ENCODE measurements around the gene FRMD3. TPM values are rescaled to one million over a fixed set of nuclear protein-coding genes. Genes with fewer than 3 reads are reported as not detected.
A peak's percentile ranks its signal among the peaks of the same experiment; 100 is the strongest.

Gene FRMD3
- total RNA-seq, 4 donors from 2014 or later: 15.9 to 28.6 (median 20.7) TPM

DNA sequence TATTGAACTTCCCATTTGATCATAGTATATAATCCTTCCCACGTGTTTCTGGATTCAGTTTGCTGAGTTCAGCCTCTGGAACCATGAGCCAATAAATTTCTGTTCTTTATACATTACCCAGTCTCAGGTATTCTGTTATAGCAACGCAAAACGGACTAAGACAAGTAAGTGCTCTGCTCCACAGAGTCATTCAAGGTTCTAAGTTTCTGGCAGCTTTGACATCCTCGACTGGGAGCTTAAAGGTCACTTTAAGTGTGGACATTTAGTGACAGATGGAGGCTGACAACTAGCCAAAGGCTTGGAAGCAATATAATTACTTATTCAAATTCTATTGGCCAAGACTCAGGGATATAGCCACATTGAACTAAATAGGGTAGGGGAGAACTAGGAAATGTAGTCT, 297.5 kb downstream of the FRMD3 start:
- intact Hi-C loops (cut with DNase I): no loop called here
- no peaks in the 10 kb centered on the region for H3K9me3 ChIP-seq
- DNase-seq: no peak
- H3K4me3 ChIP-seq (replicated peaks in 1 of 3): no peak overlapping the region
- no peaks in the 10 kb centered on the region for H3K36me3 ChIP-seq
- 58 to 71% methylated on average over 4 of the region's 4 CpGs for WGBS, 2 donors
- no peak overlapping the region for H3K27ac ChIP-seq
- no peaks in the 10 kb centered on the region for H3K27me3 ChIP-seq
- no peak for TF ChIP-seq POLR2A (IDR thresholded peaks at IDR 0.05)
- TF ChIP-seq, protein P1, sequence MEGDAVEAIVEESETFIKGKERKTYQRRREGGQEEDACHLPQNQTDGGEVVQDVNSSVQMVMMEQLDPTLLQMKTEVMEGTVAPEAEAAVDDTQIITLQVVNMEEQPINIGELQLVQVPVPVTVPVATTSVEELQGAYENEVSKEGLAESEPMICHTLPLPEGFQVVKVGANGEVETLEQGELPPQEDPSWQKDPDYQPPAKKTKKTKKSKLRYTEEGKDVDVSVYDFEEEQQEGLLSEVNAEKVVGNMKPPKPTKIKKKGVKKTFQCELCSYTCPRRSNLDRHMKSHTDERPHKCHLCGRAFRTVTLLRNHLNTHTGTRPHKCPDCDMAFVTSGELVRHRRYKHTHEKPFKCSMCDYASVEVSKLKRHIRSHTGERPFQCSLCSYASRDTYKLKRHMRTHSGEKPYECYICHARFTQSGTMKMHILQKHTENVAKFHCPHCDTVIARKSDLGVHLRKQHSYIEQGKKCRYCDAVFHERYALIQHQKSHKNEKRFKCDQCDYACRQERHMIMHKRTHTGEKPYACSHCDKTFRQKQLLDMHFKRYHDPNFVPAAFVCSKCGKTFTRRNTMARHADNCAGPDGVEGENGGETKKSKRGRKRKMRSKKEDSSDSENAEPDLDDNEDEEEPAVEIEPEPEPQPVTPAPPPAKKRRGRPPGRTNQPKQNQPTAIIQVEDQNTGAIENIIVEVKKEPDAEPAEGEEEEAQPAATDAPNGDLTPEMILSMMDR (IDR thresholded peaks at IDR 0.05): no peak
- H3K4me1 ChIP-seq: peaks cover 21 to 23% of the 10 kb centered on the region in 2 donors

- Histone ChIP-seq H3K9me3 (no peaks in the 10 kb centered on the region), H3K4me3 (replicated peaks in 1 of 3) (no peak overlapping the region), H3K36me3 (no peaks in the 10 kb centered on the region), H3K27ac (peak overlapping the region in 1 of 3 donors; percentile 12), H3K27me3 (no peaks in the 10 kb centered on the region), H3K4me1 (peaks cover 21 to 23% of the 10 kb centered on the region in 2 donors)
- no peak for DNase-seq
- TF ChIP-seq, protein P1 (IDR thresholded peaks at IDR 0.05): no peak
- no peak for TF ChIP-seq POLR2A (IDR thresholded peaks at IDR 0.05)
- intact Hi-C loops (cut with DNase I): no loop called here
These were observed 298.5 kb downstream of the FRMD3 start for GRCh38 chr9:83239747-83240146.

DNA sequence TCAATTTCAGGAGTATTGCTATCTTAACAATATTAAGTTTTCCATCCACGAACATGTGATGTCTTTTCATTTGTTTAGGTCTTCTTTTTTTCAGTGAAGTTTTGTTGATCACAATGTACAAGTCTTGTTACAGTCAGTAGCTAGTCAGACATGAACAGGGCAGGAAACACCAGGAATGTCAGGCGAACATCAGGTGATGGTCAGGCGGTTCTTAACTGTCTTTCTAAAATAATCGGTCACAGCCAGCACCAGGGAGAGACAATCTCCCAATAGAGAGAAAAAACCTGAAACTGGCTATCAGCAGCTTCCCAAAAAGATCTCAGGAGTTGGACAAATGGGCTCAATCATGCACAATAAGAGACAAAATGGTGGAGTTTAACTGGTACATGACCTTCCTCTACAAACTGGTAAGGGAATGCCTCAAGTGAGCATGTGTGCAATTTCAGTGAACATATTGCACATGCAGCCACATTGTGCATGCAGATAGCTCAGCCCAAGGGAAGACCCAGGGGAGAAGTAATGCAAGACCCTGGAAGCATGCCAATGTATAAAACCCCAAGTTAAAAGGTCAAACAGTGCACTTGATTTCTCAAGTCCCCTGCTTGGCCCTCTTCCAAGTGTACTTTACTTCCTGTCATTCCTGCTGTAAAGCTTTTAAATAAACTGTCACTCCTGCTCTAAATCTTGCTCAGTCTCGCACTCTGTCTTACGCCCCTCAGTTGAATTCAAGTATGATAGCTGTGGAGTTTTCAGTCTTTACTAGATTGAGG, 299.1 kb downstream of the FRMD3 start:
- WGBS, 2 donors: 49 to 56% methylated on average over 6 of the region's 6 CpGs
- peak overlapping the region in 1 of 3 donors; percentile 12 for H3K27ac ChIP-seq
- TF ChIP-seq POLR2A (IDR thresholded peaks at IDR 0.05): no peak
- TF ChIP-seq, protein P1 (IDR thresholded peaks at IDR 0.05): no peak
- H3K36me3 ChIP-seq: no peaks in the 10 kb centered on the region
- intact Hi-C loops (cut with DNase I): no loop called here
- H3K4me3 ChIP-seq (replicated peaks in 1 of 3): no peak overlapping the region
- H3K4me1 ChIP-seq: peaks cover 21 to 23% of the 10 kb centered on the region in 2 donors
- H3K9me3 ChIP-seq: no peaks in the 10 kb centered on the region
- peak; percentile 44 to 50 for DNase-seq
- no peaks in the 10 kb centered on the region for H3K27me3 ChIP-seq

DNA sequence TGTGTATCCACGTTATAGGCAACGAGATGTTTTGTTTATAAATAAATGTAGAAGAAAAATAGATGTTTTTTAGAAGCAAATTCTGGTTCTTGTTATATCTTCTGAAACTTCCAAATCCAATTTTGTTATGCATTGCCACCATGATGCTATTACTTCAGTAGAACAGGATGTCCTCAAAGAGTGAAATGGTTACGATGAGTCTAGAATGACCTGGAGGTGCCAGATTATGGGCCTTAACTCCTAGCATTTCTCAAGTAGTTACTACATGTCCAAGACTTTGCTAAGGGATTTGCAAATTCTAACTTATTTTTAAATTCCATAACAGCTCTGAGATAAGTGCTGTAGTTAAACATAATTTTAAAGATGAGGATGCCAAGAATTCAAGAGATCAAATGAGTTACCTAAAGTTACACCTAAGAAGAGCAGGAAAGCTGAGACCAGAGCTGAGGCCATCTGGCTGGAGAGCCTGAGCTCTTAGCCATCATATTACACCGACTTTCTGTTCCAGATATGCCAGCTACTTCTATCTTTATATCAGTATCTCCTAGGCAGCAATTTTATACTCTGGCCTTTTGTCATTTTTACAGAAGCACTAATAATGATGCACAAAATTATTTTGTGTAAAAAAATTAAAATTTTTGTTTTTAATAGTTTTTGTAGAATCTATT, 302.0 kb downstream of the FRMD3 start:
- intact Hi-C loops (cut with DNase I): no loop called here
- TF ChIP-seq, protein P1 (IDR thresholded peaks at IDR 0.05): no peak
- TF ChIP-seq POLR2A (IDR thresholded peaks at IDR 0.05): no peak
- no peak overlapping the region for H3K27ac ChIP-seq
- H3K4me1 ChIP-seq: peaks cover 13 to 14% of the 10 kb centered on the region in 2 donors
- 94 to 98% methylated on average over 4 of the region's 4 CpGs for WGBS, 2 donors
- no peaks in the 10 kb centered on the region for H3K9me3 ChIP-seq
- H3K4me3 ChIP-seq (replicated peaks in 1 of 3): no peak overlapping the region
- no peaks in the 10 kb centered on the region for H3K36me3 ChIP-seq
- DNase-seq: no peak
- H3K27me3 ChIP-seq: no peaks in the 10 kb centered on the region

- DNase-seq: no peak
- Histone ChIP-seq H3K4me1 (peaks cover 13 to 14% of the 10 kb centered on the region in 2 donors), H3K4me3 (replicated peaks in 1 of 3) (no peak overlapping the region), H3K27ac (no peak overlapping the region), H3K27me3 (no peaks in the 10 kb centered on the region), H3K36me3 (no peaks in the 10 kb centered on the region), H3K9me3 (no peaks in the 10 kb centered on the region)
- 78 to 79% methylated on average over 2 of the region's 2 CpGs for WGBS, 2 donors
- intact Hi-C loops (cut with DNase I): no loop called here
- TF ChIP-seq, protein P1 (IDR thresholded peaks at IDR 0.05): no peak
- TF ChIP-seq POLR2A (IDR thresholded peaks at IDR 0.05): no peak
These were observed 302.7 kb downstream of the FRMD3 start for GRCh38 chr9:83235526-83235925.

Measured in thyroid gland (tissue), 4 donors.